Liver (tissue), 9 donors: ENCODE measurements around the gene TUBA4A. TPM values are rescaled to one million over a fixed set of nuclear protein-coding genes. Genes with fewer than 3 reads are reported as not detected.

Experiments
- DNase-seq: peaks from one replicate; pipeline ENCODE4 v3.0.0-alpha.2; 2017; ENCODE audit warnings: low spot score
- H3K27ac ChIP-seq, 2 donors: one replicate each; pipeline ENCODE4 v1.7.0; 2013; ENCODE audit warnings: inconsistent platforms in 2 of 2, low read length in 2 of 2, control low read depth in 1 of 2, low read depth in 1 of 2, mild to moderate bottlenecking in 1 of 2
- H3K27me3 ChIP-seq, 4 donors: one replicate each; pipeline versions ENCODE4 v1.6.1 to v1.7.0; 2013; ENCODE audit warnings: low read length in 3 of 4, inconsistent platforms in 1 of 4, mild to moderate bottlenecking in 1 of 4, moderate library complexity in 1 of 4; ENCODE audit not compliant: control insufficient read depth in 4 of 4, insufficient read depth in 4 of 4
- H3K36me3 ChIP-seq, 4 donors: one replicate each; pipeline versions ENCODE4 v1.6.1 to v1.7.0; 2013; ENCODE audit warnings: low read length in 3 of 4, mild to moderate bottlenecking in 3 of 4, low read depth in 1 of 4, moderate library complexity in 1 of 4; ENCODE audit not compliant: control insufficient read depth in 4 of 4, insufficient read depth in 3 of 4
- H3K4me1 ChIP-seq, 4 donors: one replicate each; pipeline versions ENCODE4 v1.6.1 to v1.7.0; 2013; ENCODE audit warnings: low read length in 3 of 4, mild to moderate bottlenecking in 3 of 4, moderate library complexity in 1 of 4; ENCODE audit not compliant: control insufficient read depth in 4 of 4, insufficient read depth in 4 of 4
- H3K4me3 ChIP-seq, 3 donors: one replicate each; pipeline versions ENCODE4 v1.6.1 to v1.7.0; 2013; ENCODE audit warnings: low read length in 3 of 3, control low read depth in 1 of 3, low read depth in 1 of 3, mild to moderate bottlenecking in 1 of 3
- H3K9ac ChIP-seq, 2 donors: one replicate each; pipeline ENCODE4 v1.7.0; 2013; ENCODE audit warnings: low read length in 2 of 2, mild to moderate bottlenecking in 2 of 2, moderate library complexity in 2 of 2, control low read depth in 1 of 2, low read depth in 1 of 2
- H3K9me3 ChIP-seq, 4 donors: one replicate each; pipeline versions ENCODE4 v1.6.1 to v1.7.0; 2013; ENCODE audit warnings: low read length in 3 of 4; ENCODE audit not compliant: control insufficient read depth in 4 of 4
- ATF3 ChIP-seq: IDR thresholded peaks from 2 replicates; pipeline ENCODE4 v1.6.1; 2016; ENCODE audit warnings: antibody characterized with exemption
- FOXA1 ChIP-seq: IDR thresholded peaks from 2 replicates; pipeline ENCODE4 v1.6.1; 2016; ENCODE audit warnings: antibody characterized with exemption
- FOXA2 ChIP-seq: IDR thresholded peaks from 2 replicates; pipeline ENCODE4 v1.6.1; 2016; ENCODE audit warnings: antibody characterized with exemption
- GABPA ChIP-seq, 2 donors: IDR thresholded peaks in 1 of 2; conservative IDR thresholded peaks in 1 of 2; 2 replicates each; pipeline ENCODE4 v1.6.1; 2016; ENCODE audit warnings: antibody characterized with exemption in 2 of 2, mild to moderate bottlenecking in 1 of 2, moderate library complexity in 1 of 2
- HNF4A ChIP-seq, 2 donors: conservative IDR thresholded peaks; 2 replicates each; pipeline ENCODE4 v1.6.1; 2016; ENCODE audit warnings: antibody characterized with exemption in 2 of 2, mild to moderate bottlenecking in 2 of 2
- JUND ChIP-seq, 2 donors: IDR thresholded peaks; 2 replicates each; pipeline ENCODE4 v1.6.1; 2016; ENCODE audit warnings: antibody characterized with exemption in 2 of 2
- MAX ChIP-seq: IDR thresholded peaks from 2 replicates; pipeline ENCODE4 v1.6.1; 2016; ENCODE audit warnings: antibody characterized with exemption
- RAD21 ChIP-seq, 2 donors: IDR thresholded peaks; 2 replicates each; pipeline ENCODE4 v1.6.1; 2016; ENCODE audit warnings: antibody characterized with exemption in 2 of 2, mild to moderate bottlenecking in 2 of 2
- REST ChIP-seq: IDR thresholded peaks from 2 replicates; pipeline ENCODE4 v1.6.1; 2016; ENCODE audit warnings: antibody characterized with exemption, mild to moderate bottlenecking
- RXRA ChIP-seq, 2 donors: IDR thresholded peaks; 2 replicates each; pipeline ENCODE4 v1.6.1; 2017 to 2018; ENCODE audit warnings: antibody characterized with exemption in 2 of 2, mild to moderate bottlenecking in 1 of 2
- YY1 ChIP-seq: IDR thresholded peaks from 2 replicates; pipeline ENCODE4 v1.6.1; 2016; ENCODE audit warnings: antibody characterized with exemption, mild to moderate bottlenecking
- ZBTB33 ChIP-seq: IDR thresholded peaks from 2 replicates; pipeline ENCODE4 v1.6.1; 2016; ENCODE audit warnings: antibody characterized with exemption
- WGBS: extraction: QIAGEN DNeasy Blood & Tissue Kit; methylation state at CpG from one replicate; pipeline ENCODE4 v1.1.7; 2013; 5-methylcytosine and 5-hydroxymethylcytosine counted together
- polyA plus RNA-seq, 2 donors: library from polyadenylated mRNA; stranded (reverse) in 1 of 2; unstranded in 1 of 2; fragments of 200-250 nt in 1 of 2; fragments of >200 nt in 1 of 2; fragmentation: Nextera tagmentation in 1 of 2; extraction: Ambion mirVana in 1 of 2; gene quantifications; one replicate each; pipeline versions ENCODE4 v1.2.1 to v1.2.3, GENCODE V29; 2013 to 2015
- total RNA-seq, 2 donors: library from RNA; depleted of rRNA; stranded (reverse); fragments of >200 nt; gene quantifications; one replicate each; pipeline ENCODE4 v1.2.3, GENCODE V29; 2014
- donor health status: healthy.
- donor health status: healthy.
- donor health status: healthy.
- donor health status: healthy.
- donor health status: healthy.

Gene TUBA4A
- total and polyA plus RNA-seq, 4 donors, result 16.2 to 63.1 (median 31.6) TPM

GRCh38 chr2:219210886-219211362 is 42.8 kb downstream of the TUBA4A start:
- Histone ChIP-seq H3K9ac (no peak overlapping the region), H3K4me1 (peaks cover 3 to 26% (median 22%) of the 10 kb centered on the region in 4 donors), H3K9me3 (no peaks in the 10 kb centered on the region), H3K4me3 (no peak overlapping the region), H3K27me3 (no peaks in the 10 kb centered on the region), H3K36me3 (peaks cover 11 to 37% (median 15%) of the 10 kb centered on the region in 4 donors), H3K27ac (no peak overlapping the region)
- WGBS, result 94% methylated on average over 9 of the region's 9 CpGs
- TF ChIP-seq HNF4A (conservative IDR thresholded peaks at IDR 0.05) (no peak), RAD21 (IDR thresholded peaks at IDR 0.05) (no peak), JUND (IDR thresholded peaks at IDR 0.05) (no peak)
- peak; percentile 31 for DNase-seq

- DNase-seq, result peak; percentile 27
- Histone ChIP-seq H3K9me3 (no peaks in the 10 kb centered on the region), H3K4me3 (no peak overlapping the region), H3K27ac (no peak overlapping the region), H3K36me3 (peaks cover 11 to 37% (median 15%) of the 10 kb centered on the region in 4 donors), H3K27me3 (no peaks in the 10 kb centered on the region), H3K9ac (no peak overlapping the region), H3K4me1 (peaks cover 3 to 26% (median 23%) of the 10 kb centered on the region in 4 donors)
- 95% methylated on average over 24 of the region's 24 CpGs for WGBS
- TF ChIP-seq FOXA2, result no peak
- no peak for TF ChIP-seq RAD21 (IDR thresholded peaks at IDR 0.05)
- TF ChIP-seq GABPA (IDR thresholded peaks at IDR 0.05 in 1 of 2, conservative IDR thresholded peaks at IDR 0.05 in 1 of 2), result no peak
- TF ChIP-seq REST, result no peak
- no peak for TF ChIP-seq JUND (IDR thresholded peaks at IDR 0.05)
- TF ChIP-seq ATF3, result no peak
Observed at GRCh38 chr2:219210196-219210885, 43.4 kb downstream of the TUBA4A start.

- 87% methylated on average over 18 of the region's 18 CpGs for WGBS
- Histone ChIP-seq H3K27ac (no peak overlapping the region), H3K36me3 (peaks cover 11 to 33% (median 13%) of the 10 kb centered on the region in 4 donors)
Observed at GRCh38 chr2:219209236-219210195, 44.2 kb downstream of the TUBA4A start.

More at GRCh38 chr2:219209236-219210195, 44.2 kb downstream of the TUBA4A start:
- no peak overlapping the region for H3K9ac ChIP-seq
- no peak for TF ChIP-seq GABPA (IDR thresholded peaks at IDR 0.05 in 1 of 2, conservative IDR thresholded peaks at IDR 0.05 in 1 of 2)
- no peak for TF ChIP-seq RXRA (IDR thresholded peaks at IDR 0.05)
- TF ChIP-seq ATF3, result no peak
- TF ChIP-seq RAD21 (IDR thresholded peaks at IDR 0.05), result no peak
- no peak for TF ChIP-seq ZBTB33
- no peak for TF ChIP-seq YY1
- no peak for TF ChIP-seq MAX
- no peak for TF ChIP-seq FOXA1
- no peak for DNase-seq
- no peaks in the 10 kb centered on the region for H3K27me3 ChIP-seq
- H3K4me3 ChIP-seq, result no peak overlapping the region
- H3K9me3 ChIP-seq, result no peaks in the 10 kb centered on the region
- H3K4me1 ChIP-seq, result peaks cover 3 to 26% (median 23%) of the 10 kb centered on the region in 4 donors
